Measurements from ENCODE around the gene COG4.
A peak's percentile ranks its signal among the peaks of the same experiment; 100 is the strongest.
"Not testable (repeated sequence)": the region's sequence is repeated elsewhere in the genome, so short reads cannot be mapped to it uniquely, and the experiment has no call there.

The COG4 gene

GRCh38 chr16:70523076-70523742, at the start of gene COG4:
TSS of gene COG4 (minus strand) at chr16:70523554. CDS start at chr16:70523543, 11 bp downstream.
- DNase-seq, result peak; percentile 95

- no peak for DNase-seq
Observed at GRCh38 chr16:70572926-70573270, 49.5 kb upstream of the COG4 start.

DNA sequence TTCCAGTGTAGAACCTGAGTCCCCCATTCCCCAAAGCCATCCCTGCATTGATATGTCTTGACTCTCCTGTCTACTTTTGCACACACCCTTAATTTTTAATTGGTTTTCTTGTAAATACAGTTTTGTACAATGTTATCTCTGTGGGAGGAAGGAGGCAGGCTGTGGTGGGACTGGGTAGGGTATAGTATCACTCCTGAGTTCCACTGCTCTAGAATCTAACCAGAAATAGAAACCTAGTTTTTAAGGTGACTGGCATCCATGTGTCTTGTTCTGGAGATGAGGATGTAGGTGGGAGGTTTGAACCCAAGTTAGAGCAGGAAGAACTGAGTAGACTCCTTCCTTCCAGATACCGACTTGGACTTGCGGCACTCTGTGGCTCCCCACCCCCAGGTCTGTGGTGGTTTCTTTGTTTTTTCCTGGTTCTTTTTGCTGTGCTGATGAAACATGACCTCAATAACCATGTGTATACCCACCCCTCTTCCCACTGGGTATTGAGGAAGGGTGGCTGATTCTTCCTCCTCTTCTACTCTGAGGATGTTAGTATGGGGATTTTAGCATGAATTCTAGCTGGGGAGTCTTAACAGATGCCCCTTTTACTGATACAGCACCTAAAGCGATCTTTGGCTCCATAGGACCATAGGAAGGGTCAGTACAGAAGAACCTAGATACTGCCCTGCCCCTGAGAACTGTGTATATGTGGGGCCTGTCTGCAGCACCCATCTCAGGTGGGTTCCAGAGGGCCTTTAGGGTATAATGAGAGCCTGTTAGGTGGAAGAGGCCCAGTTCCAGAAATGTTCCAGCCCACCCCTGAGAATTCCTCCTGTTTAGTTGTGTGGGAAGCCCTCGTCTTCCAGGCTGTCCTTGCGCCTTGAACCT, 48.9 kb upstream of the COG4 start:
- DNase-seq, result no peak

GRCh38 chr16:70571623-70572022, 48.3 kb upstream of the COG4 start:
- no peak for DNase-seq

DNA sequence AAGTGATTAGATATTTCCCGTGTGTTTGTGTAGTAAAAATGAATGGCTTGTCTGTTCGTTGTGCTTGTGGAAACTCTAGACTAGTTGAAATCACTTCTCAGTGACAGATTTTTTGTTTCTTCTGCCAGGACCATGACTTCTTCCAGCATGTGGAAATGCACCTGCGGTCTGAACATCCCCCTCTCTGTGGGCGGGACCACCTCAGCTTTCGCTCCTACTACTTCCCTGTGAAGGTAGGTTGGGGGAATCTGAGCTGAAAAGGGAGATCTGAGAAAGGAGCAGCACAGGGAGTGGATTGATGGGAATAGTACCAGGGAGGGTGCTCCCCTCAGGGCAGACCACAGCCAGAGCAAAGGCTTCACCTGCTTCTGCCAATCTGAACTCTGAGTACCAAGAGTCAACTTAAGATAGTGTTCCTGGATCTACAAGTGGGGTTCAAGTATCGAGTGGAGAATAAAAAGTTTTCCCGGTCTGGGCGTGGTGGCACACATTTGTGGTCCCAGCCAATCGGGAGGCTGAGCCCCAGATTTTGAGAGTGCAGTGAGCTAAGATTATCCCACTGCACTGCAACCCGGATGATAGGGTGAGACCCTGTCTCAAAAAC, 47.7 kb upstream of the COG4 start:
- DNase-seq, result no peak

DNA sequence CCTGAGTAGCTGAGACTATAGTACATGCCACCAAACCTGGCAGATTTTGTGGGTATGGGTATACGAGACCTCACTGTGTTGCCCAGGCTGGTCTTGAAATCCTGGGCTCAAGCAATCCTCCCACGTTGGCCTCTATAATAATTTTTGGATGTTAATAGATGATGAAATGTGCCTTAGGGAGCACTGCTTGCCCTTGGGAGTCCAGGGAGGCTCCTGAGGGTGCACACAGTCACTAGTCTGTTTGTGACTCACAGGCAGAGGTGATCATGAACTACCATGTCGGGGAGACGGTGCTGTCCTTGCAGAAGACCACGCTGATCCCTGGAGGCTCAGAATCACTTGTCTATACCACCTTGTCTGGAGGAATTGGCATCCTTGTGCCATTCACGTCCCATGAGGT, 46.4 kb upstream of the COG4 start:
- no peak for DNase-seq

DNA sequence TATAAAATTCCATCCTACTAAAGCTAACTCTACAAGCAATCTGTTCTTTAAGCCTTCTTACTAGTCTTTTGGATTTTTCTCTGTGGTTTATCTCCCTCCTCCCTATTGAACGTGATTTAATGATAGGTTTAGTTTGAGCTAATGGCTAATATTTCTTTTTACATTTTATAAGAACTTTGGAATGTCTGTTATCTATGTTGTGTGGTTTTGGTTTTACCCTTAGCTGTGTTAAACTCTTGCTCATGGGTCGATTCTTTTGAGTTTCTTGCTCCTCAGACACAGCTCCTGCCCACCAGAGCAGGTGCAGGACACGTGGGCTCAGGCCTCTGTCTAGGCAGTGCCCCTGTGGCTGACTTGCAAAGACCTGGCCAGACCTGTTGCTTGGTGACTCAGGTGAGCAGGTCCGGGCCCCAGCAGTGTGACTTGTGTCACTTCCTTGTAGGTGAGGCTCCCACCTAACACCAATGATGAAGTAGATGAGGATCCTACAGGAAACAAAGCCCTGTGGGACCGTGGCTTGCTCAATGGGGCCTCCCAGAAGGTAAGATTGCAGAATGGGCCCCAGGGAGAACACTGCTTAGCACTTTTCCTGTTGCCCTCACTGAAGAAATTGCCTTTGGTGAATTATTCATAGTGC, 45.4 kb upstream of the COG4 start:
- no peak for DNase-seq

DNA sequence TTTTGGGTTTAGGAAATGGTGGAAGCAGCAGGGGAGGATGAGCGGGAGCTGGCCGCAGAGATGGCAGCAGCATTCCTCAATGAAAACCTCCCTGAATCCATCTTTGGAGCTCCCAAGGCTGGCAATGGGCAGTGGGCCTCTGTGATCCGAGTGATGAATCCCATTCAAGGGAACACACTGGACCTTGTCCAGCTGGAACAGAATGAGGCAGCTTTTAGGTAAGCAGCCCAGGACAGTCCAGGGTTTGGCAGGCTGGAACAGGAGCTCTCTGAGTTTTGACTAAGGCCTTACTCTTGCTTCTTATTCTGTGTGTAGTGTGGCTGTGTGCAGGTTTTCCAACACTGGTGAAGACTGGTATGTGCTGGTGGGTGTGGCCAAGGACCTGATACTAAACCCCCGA, 41.7 kb upstream of the COG4 start:
- DNase-seq, result no peak

GRCh38 chr16:70563636-70564035, 40.3 kb upstream of the COG4 start:
- no peak for DNase-seq

- no peak for DNase-seq
Observed at GRCh38 chr16:70561623-70562022, 38.3 kb upstream of the COG4 start.

DNA sequence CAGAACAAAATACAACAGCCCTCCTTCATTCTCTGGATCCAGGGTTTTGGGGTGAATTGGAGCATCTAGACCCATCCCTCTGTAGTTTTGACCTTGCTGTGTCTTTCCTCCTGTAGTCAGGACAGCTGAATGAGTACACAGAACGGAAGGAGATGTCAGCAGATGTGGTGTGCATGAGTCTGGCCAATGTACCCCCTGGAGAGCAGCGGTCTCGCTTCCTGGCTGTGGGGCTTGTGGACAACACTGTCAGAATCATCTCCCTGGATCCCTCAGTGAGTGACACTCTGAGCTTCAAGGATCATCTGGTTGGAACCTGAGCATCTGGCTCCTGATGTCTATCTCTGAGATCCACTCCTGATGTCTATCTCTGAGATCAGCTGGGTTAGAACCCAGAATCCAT, 32.7 kb upstream of the COG4 start:
- no peak for DNase-seq

- no peak for DNase-seq
Observed at GRCh38 chr16:70553645-70554044, 30.3 kb upstream of the COG4 start.

GRCh38 chr16:70552675-70553074, 29.3 kb upstream of the COG4 start:
- no peak for DNase-seq

GRCh38 chr16:70551788-70552187, 28.4 kb upstream of the COG4 start:
- no peak for DNase-seq

- DNase-seq, result no peak
Observed at GRCh38 chr16:70550082-70550481, 26.7 kb upstream of the COG4 start.

DNA sequence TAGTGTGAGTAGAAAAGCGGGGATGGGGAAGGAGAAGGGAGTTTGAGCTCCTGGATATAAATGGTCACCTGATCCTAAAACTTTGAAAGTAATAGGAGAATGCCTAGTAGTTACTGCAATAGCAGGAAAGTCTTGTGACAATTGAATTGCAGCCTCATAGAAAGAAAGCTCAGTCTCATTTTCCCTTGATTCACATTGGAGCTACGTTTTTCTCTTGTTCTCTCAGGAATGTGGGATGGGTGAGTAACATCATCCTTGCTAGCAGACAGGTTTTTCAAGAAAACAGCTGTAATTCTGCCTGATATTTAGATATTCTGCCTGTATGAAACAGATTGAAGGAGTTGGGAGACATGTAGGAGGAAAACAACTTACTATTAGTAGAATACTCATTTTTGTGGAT, 25.6 kb upstream of the COG4 start:
- no peak for DNase-seq

- DNase-seq, result no peak
Observed at GRCh38 chr16:70544548-70544947, 21.2 kb upstream of the COG4 start.

- DNase-seq, result no peak
Observed at GRCh38 chr16:70540994-70541393, 17.6 kb upstream of the COG4 start.

- no peak for DNase-seq
Observed at GRCh38 chr16:70534971-70535370, 11.6 kb upstream of the COG4 start.

DNA sequence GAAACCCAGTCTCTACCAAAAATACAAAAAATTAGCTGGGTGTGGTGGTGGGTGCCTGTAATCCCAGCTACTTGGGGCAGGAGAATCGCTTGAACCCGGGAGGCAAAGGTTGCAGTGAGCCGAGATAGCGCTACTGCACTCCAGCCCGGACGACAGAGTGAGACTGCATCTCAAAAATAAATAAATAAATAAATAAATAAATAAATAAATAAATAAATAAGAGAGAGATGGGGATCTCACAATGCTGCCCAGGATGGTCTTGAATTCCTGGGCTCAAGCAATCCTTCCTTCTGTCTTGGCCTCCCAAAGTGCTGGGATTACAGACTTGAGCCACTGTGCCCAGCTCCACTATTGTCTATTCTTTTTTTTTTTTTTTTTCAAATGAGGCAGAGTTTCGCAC, 6.6 kb upstream of the COG4 start:
- DNase-seq, result not testable (repeated sequence)

- no peak for DNase-seq
Observed at GRCh38 chr16:70529051-70529777, 5.9 kb upstream of the COG4 start.

- DNase-seq, result no peak
Observed at GRCh38 chr16:70527315-70527996, 4.1 kb upstream of the COG4 start.
